Neural cell (in vitro differentiated cells): ENCODE measurements around the gene LCE3A. TPM values are rescaled to one million over a fixed set of nuclear protein-coding genes. Genes with fewer than 3 reads are reported as not detected.

Experiments
- H2AFZ ChIP-seq: fragments of 200-600, 300-800 bp; sonication (generic), shearing (Covaris generic); 2 replicates; pipeline ENCODE4 v1.6.0; 2014; ENCODE audit warnings: low read depth, mild to moderate bottlenecking, antibody characterized with exemption, low read length, moderate library complexity
- H3F3A ChIP-seq: fragments of 200-600 bp; shearing (Covaris generic); 2 replicates; pipeline ENCODE4 v1.6.1; 2016; ENCODE audit warnings: mild to moderate bottlenecking, moderate library complexity, mixed read lengths, antibody characterized with exemption, low read length; ENCODE audit not compliant: insufficient read depth, poor library complexity, severe bottlenecking
- H3K27ac ChIP-seq: fragments of 200-600, 300-800 bp; sonication (generic), shearing (Covaris generic); 2 replicates; pipeline ENCODE4 v1.5.1; 2014; ENCODE audit warnings: mild to moderate bottlenecking, low read length, moderate library complexity
- H3K27me3 ChIP-seq: fragments of 300-800, 200-600 bp; sonication (generic), shearing (Covaris generic); 2 replicates; pipeline ENCODE4 v1.6.0; 2014; ENCODE audit warnings: mild to moderate bottlenecking, low read depth, low read length, moderate library complexity; ENCODE audit not compliant: insufficient read depth
- H3K36me3 ChIP-seq: fragments of 300-800, 200-600 bp; sonication (generic), shearing (Covaris generic); 2 replicates; pipeline ENCODE4 v1.5.1; 2014; ENCODE audit warnings: mild to moderate bottlenecking, antibody characterized with exemption, low read length, moderate library complexity; ENCODE audit not compliant: insufficient read depth
- H3K4me2 ChIP-seq: fragments of 300-800, 200-600 bp; sonication (generic), shearing (Covaris generic); 2 replicates; pipeline ENCODE4 v1.6.0; 2014; ENCODE audit warnings: mild to moderate bottlenecking, low read length
- H3K4me3 ChIP-seq: fragments of 300-800, 200-600 bp; sonication (generic), shearing (Covaris generic); 2 replicates; pipeline ENCODE4 v1.5.1; 2014; ENCODE audit warnings: mild to moderate bottlenecking, low read length, moderate library complexity
- H3K79me2 ChIP-seq: fragments of 200-600 bp; shearing (Covaris generic); replicated peaks from 2 replicates; pipeline ENCODE4 v1.6.0; 2014; ENCODE audit warnings: mild to moderate bottlenecking, low read length, moderate library complexity; ENCODE audit not compliant: insufficient read depth
- H3K9ac ChIP-seq: fragments of 300-800, 200-600 bp; sonication (generic), shearing (Covaris generic); 2 replicates; pipeline ENCODE4 v1.6.1; 2016; ENCODE audit warnings: mild to moderate bottlenecking, low read length, mixed read lengths
- H3K9me2 ChIP-seq: fragments of 200-600 bp; shearing (Covaris generic); 2 replicates; pipeline ENCODE4 v1.6.1; 2016; ENCODE audit warnings: mild to moderate bottlenecking, low read length, mixed read lengths; ENCODE audit not compliant: insufficient read depth
- H3K9me3 ChIP-seq: fragments of 200-600, 300-800 bp; sonication (generic), shearing (Covaris generic); 2 replicates; pipeline ENCODE4 v1.6.1; 2016; ENCODE audit warnings: mild to moderate bottlenecking, mixed run types, low read length, moderate library complexity, mixed read lengths
- H4K20me1 ChIP-seq: fragments of 200-600 bp; shearing (Covaris generic); 2 replicates; pipeline ENCODE4 v1.6.1; 2016; ENCODE audit warnings: mild to moderate bottlenecking, mixed run types; ENCODE audit not compliant: insufficient read depth
- EP300 ChIP-seq: fragments of 450-650 bp; conservative IDR thresholded peaks from 2 replicates; pipeline ENCODE4 v1.6.1; 2014; ENCODE audit warnings: antibody characterized with exemption, mild to moderate bottlenecking, moderate library complexity; ENCODE audit not compliant: poor library complexity, severe bottlenecking
- EZH2 ChIP-seq: fragments of 200-600, 300-800 bp; shearing (Covaris generic), sonication (generic); IDR thresholded peaks from 2 replicates; pipeline ENCODE4 v1.6.1; 2014; ENCODE audit warnings: antibody characterized with exemption, low read length, borderline replicate concordance, mild to moderate bottlenecking; ENCODE audit not compliant: insufficient read depth, poor library complexity, severe bottlenecking
- MXI1 ChIP-seq: fragments of 450-650 bp; conservative IDR thresholded peaks from 2 replicates; pipeline ENCODE4 v1.6.1; 2014; ENCODE audit warnings: antibody characterized with exemption, mild to moderate bottlenecking; ENCODE audit not compliant: poor library complexity, severe bottlenecking
- POLR2AphosphoS5 ChIP-seq: IDR thresholded peaks from 2 replicates; pipeline ENCODE4 v1.6.1; 2012
- SMC3 ChIP-seq: fragments of 450-650 bp; conservative IDR thresholded peaks from 2 replicates; pipeline ENCODE4 v1.6.1; 2014; ENCODE audit warnings: antibody characterized with exemption, mild to moderate bottlenecking, moderate library complexity; ENCODE audit not compliant: poor library complexity
- TAF1 ChIP-seq: IDR thresholded peaks from 2 replicates; pipeline ENCODE4 v1.6.1; 2012; ENCODE audit warnings: low read depth
- polyA plus RNA-seq: library from polyadenylated mRNA; depleted of rRNA; stranded (reverse); fragments of >200 nt; gene quantifications from 2 replicates; pipeline ENCODE4 v1.2.3, GENCODE V29; 2014
- TF ChIP-seq, protein P1 (sequence below): fragments of 450-650 bp; IDR thresholded peaks from 2 replicates; pipeline ENCODE4 v1.5.1; 2014; ENCODE audit warnings: antibody characterized with exemption, mild to moderate bottlenecking, moderate library complexity; ENCODE audit not compliant: poor library complexity, severe bottlenecking
- TF ChIP-seq, protein P2 (sequence below): IDR thresholded peaks from 2 replicates; pipeline ENCODE4 v1.6.1; 2012; ENCODE audit warnings: borderline replicate concordance

Gene LCE3A
- polyA plus RNA-seq, 1 donor from 2014 or later, result not detected

DNA sequence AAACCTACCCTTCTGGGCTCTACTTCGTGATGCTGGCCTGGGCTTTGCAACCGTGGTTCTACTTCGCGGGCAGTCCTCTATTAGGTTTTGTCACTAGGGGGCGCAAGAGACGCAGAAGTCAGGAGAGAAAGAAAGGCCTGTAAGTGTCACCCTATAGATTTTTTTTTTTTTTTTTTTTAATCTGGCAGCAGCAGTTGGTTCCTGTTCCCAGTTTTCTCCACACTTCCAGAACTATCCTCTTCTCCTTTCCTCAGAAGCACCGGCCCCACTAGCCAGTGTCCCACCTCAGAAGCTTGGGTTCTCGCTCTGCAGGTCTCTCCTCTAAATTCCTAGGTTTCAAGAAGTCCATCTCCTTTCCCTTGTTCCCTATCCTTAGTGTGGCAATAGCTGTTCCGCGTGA is 31.2 kb upstream of the LCE3A start:
- Histone ChIP-seq H3K36me3 (no peaks in the 10 kb centered on the region), H3K4me3 (no peak overlapping the region), H3K4me2 (no peak overlapping the region), H3K79me2 (no peaks in the 10 kb centered on the region), H3K27ac (no peak overlapping the region), H3K9me2 (no peaks in the 10 kb centered on the region), H3K9ac (no peak overlapping the region), H3K9me3 (peaks cover 4% of the 10 kb centered on the region), H4K20me1 (no peaks in the 10 kb centered on the region), H3F3A (no peaks in the 10 kb centered on the region), H3K27me3 (no peaks in the 10 kb centered on the region), H2AFZ (no peak overlapping the region)
- no peak for TF ChIP-seq EP300
- TF ChIP-seq, protein P1, sequence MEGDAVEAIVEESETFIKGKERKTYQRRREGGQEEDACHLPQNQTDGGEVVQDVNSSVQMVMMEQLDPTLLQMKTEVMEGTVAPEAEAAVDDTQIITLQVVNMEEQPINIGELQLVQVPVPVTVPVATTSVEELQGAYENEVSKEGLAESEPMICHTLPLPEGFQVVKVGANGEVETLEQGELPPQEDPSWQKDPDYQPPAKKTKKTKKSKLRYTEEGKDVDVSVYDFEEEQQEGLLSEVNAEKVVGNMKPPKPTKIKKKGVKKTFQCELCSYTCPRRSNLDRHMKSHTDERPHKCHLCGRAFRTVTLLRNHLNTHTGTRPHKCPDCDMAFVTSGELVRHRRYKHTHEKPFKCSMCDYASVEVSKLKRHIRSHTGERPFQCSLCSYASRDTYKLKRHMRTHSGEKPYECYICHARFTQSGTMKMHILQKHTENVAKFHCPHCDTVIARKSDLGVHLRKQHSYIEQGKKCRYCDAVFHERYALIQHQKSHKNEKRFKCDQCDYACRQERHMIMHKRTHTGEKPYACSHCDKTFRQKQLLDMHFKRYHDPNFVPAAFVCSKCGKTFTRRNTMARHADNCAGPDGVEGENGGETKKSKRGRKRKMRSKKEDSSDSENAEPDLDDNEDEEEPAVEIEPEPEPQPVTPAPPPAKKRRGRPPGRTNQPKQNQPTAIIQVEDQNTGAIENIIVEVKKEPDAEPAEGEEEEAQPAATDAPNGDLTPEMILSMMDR, result peak; percentile 22
- no peak for TF ChIP-seq TAF1

DNA sequence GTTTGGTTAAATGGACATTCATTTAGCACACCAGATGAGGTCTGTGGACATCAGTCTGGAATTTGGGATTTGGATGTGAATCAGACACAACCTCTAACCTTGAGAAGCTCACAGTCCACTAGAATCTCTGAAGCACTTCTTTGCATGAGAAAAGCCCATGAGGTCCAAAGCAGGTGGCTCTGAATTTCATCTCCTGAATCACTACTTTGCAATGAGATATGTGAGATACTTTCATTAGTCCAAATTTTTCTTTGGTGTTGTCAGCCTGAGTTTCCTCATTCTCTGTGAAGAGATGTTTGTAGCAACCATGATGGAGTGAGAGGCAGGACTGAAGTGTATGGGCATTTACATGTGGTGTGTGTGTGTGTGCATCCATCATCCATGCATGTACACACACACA is 23.8 kb upstream of the LCE3A start:
- H3K27ac ChIP-seq, result no peak overlapping the region
- no peak overlapping the region for H3K4me3 ChIP-seq
- H3F3A ChIP-seq, result no peaks in the 10 kb centered on the region
- H3K27me3 ChIP-seq, result no peaks in the 10 kb centered on the region
- no peaks in the 10 kb centered on the region for H4K20me1 ChIP-seq
- TF ChIP-seq TAF1 (no peak), MXI1 (no peak), EP300 (no peak)
- TF ChIP-seq, protein P2, sequence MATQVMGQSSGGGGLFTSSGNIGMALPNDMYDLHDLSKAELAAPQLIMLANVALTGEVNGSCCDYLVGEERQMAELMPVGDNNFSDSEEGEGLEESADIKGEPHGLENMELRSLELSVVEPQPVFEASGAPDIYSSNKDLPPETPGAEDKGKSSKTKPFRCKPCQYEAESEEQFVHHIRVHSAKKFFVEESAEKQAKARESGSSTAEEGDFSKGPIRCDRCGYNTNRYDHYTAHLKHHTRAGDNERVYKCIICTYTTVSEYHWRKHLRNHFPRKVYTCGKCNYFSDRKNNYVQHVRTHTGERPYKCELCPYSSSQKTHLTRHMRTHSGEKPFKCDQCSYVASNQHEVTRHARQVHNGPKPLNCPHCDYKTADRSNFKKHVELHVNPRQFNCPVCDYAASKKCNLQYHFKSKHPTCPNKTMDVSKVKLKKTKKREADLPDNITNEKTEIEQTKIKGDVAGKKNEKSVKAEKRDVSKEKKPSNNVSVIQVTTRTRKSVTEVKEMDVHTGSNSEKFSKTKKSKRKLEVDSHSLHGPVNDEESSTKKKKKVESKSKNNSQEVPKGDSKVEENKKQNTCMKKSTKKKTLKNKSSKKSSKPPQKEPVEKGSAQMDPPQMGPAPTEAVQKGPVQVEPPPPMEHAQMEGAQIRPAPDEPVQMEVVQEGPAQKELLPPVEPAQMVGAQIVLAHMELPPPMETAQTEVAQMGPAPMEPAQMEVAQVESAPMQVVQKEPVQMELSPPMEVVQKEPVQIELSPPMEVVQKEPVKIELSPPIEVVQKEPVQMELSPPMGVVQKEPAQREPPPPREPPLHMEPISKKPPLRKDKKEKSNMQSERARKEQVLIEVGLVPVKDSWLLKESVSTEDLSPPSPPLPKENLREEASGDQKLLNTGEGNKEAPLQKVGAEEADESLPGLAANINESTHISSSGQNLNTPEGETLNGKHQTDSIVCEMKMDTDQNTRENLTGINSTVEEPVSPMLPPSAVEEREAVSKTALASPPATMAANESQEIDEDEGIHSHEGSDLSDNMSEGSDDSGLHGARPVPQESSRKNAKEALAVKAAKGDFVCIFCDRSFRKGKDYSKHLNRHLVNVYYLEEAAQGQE, result no peak
- H3K9me2 ChIP-seq, result no peaks in the 10 kb centered on the region
- H3K36me3 ChIP-seq, result no peaks in the 10 kb centered on the region
- H3K9ac ChIP-seq, result no peak overlapping the region
- no peaks in the 10 kb centered on the region for H3K79me2 ChIP-seq
- no peak overlapping the region for H3K4me2 ChIP-seq
- H3K9me3 ChIP-seq, result peaks cover 7% of the 10 kb centered on the region
- H2AFZ ChIP-seq, result no peak overlapping the region

GRCh38 chr1:152645146-152645545 is 22.2 kb upstream of the LCE3A start:
- TF ChIP-seq, protein P1, result no peak
- TF ChIP-seq EZH2 (no peak), POLR2AphosphoS5 (no peak), SMC3 (no peak), TAF1 (no peak), EP300 (no peak)
- Histone ChIP-seq H2AFZ (no peak overlapping the region), H3F3A (no peaks in the 10 kb centered on the region)

More at GRCh38 chr1:152645146-152645545, 22.2 kb upstream of the LCE3A start:
- no peaks in the 10 kb centered on the region for H3K36me3 ChIP-seq
- H3K4me3 ChIP-seq, result no peak overlapping the region
- no peaks in the 10 kb centered on the region for H3K9me2 ChIP-seq
- peaks cover 7% of the 10 kb centered on the region for H3K9me3 ChIP-seq
- no peak overlapping the region for H3K9ac ChIP-seq
- H4K20me1 ChIP-seq, result no peaks in the 10 kb centered on the region
- H3K4me2 ChIP-seq, result no peak overlapping the region
- no peaks in the 10 kb centered on the region for H3K27me3 ChIP-seq
- no peaks in the 10 kb centered on the region for H3K79me2 ChIP-seq
- no peak overlapping the region for H3K27ac ChIP-seq
